Ishikawa (cell line): ENCODE results near the gene PPP1R37.

ENCODE experiments used
- EP300 ChIP-seq: IDR thresholded peaks from 2 replicates; pipeline ENCODE4 v1.6.1; 2012; ENCODE audit warnings: borderline replicate concordance
- RAD21 ChIP-seq: IDR thresholded peaks from 2 replicates; pipeline ENCODE4 v1.6.1; 2012; ENCODE audit warnings: low read depth
- REST ChIP-seq: IDR thresholded peaks from 2 replicates; pipeline ENCODE4 v1.6.1; 2012; ENCODE audit warnings: low read depth, mild to moderate bottlenecking
- TCF12 ChIP-seq: IDR thresholded peaks from 2 replicates; pipeline ENCODE4 v1.6.1; 2012; ENCODE audit warnings: low read depth
- USF1 ChIP-seq: IDR thresholded peaks from 2 replicates; pipeline ENCODE4 v1.6.1; 2012

GRCh38 chr19:45050036-45050435 is 42.9 kb upstream of the PPP1R37 start:
- TF ChIP-seq RAD21 = no peak
- no peak for TF ChIP-seq TCF12
- no peak for TF ChIP-seq EP300
- TF ChIP-seq REST = no peak
- no peak for TF ChIP-seq USF1
